GM23338 (cell line): ENCODE measurements around the gene SLBP. TPM values are rescaled to one million over a fixed set of nuclear protein-coding genes. Genes with fewer than 3 reads are reported as not detected.

ENCODE experiments used
- ATAC-seq: fragments of 200-7000 bp; cut with Tn5 transposase; 3 replicates; pipeline ENCODE4 v1.9.1; 2020
- DNase-seq: peaks from one replicate; pipeline ENCODE4 v3.0.0-alpha.2; 2015; ENCODE audit warnings: low spot score
- H2AFZ ChIP-seq: fragments of 200-600 bp; sonication (generic); 2 replicates; pipeline ENCODE4 v1.8.0; 2016; ENCODE audit warnings: antibody characterized with exemption, mild to moderate bottlenecking, moderate library complexity
- H3F3A ChIP-seq: fragments of 200-600 bp; sonication (generic); replicated peaks from 2 replicates; pipeline ENCODE4 v1.8.0; 2017; ENCODE audit warnings: antibody characterized with exemption, mixed run types, low read depth
- H3K27ac ChIP-seq: fragments of 200-600 bp; sonication (generic); 2 replicates; pipeline ENCODE4 v1.6.1; 2016; ENCODE audit warnings: low read depth
- H3K27me3 ChIP-seq: fragments of 200-600 bp; sonication (generic); 2 replicates; pipeline ENCODE4 v1.8.0; 2016; ENCODE audit warnings: mild to moderate bottlenecking, mixed run types, moderate library complexity; ENCODE audit not compliant: insufficient read depth
- H3K36me3 ChIP-seq: fragments of 200-600 bp; sonication (generic); 2 replicates; pipeline ENCODE4 v1.8.0; 2016; ENCODE audit warnings: mild to moderate bottlenecking; ENCODE audit not compliant: insufficient read depth
- H3K4me1 ChIP-seq: fragments of 200-600 bp; sonication (generic); 2 replicates; pipeline ENCODE4 v1.8.0; 2016; ENCODE audit warnings: mild to moderate bottlenecking, moderate library complexity; ENCODE audit not compliant: insufficient read depth
- H3K4me2 ChIP-seq: fragments of 200-600 bp; sonication (generic); 2 replicates; pipeline ENCODE4 v1.7.1; 2017; ENCODE audit warnings: mixed run types
- H3K4me3 ChIP-seq: fragments of 200-600 bp; sonication (generic); 2 replicates; pipeline ENCODE4 v1.6.1; 2016; ENCODE audit warnings: mixed run types
- H3K79me2 ChIP-seq: fragments of 200-600 bp; sonication (generic); replicated peaks from 2 replicates; pipeline ENCODE4 v1.8.0; 2017; ENCODE audit warnings: mild to moderate bottlenecking; ENCODE audit not compliant: insufficient read depth
- H3K9me2 ChIP-seq: fragments of 200-600 bp; sonication (generic); 2 replicates; pipeline ENCODE4 v1.8.0; 2017; ENCODE audit not compliant: insufficient read depth
- H4K20me1 ChIP-seq: fragments of 200-600 bp; sonication (generic); replicated peaks from 2 replicates; pipeline ENCODE4 v1.8.0; 2017; ENCODE audit warnings: mild to moderate bottlenecking; ENCODE audit not compliant: insufficient read depth
- H3K27ac Mint-ChIP-seq: 2 replicates; pipeline ENCODE4 v1.8.0; 2020; ENCODE audit warnings: inconsistent platforms, mild to moderate bottlenecking, moderate library complexity, mixed read lengths
- H3K27me3 Mint-ChIP-seq: 3 replicates; pipeline ENCODE4 v1.8.0; 2022; ENCODE audit warnings: low read depth, mild to moderate bottlenecking, moderate library complexity, mixed read lengths, inconsistent platforms; ENCODE audit not compliant: insufficient read depth, poor library complexity
- H3K36me3 Mint-ChIP-seq: 3 replicates; pipeline ENCODE4 v1.8.0; 2021; ENCODE audit warnings: low read depth, mild to moderate bottlenecking, inconsistent platforms, moderate library complexity, mixed read lengths
- H3K4me1 Mint-ChIP-seq: 3 replicates; pipeline ENCODE4 v1.8.0; 2020; ENCODE audit warnings: mild to moderate bottlenecking, inconsistent platforms, mixed read lengths
- H3K4me3 Mint-ChIP-seq: 3 replicates; pipeline ENCODE4 v1.8.0; 2021; ENCODE audit warnings: moderate library complexity, mild to moderate bottlenecking, inconsistent platforms, mixed read lengths
- H3K9me3 Mint-ChIP-seq: 3 replicates; pipeline ENCODE4 v1.8.0; 2020; ENCODE audit warnings: moderate library complexity, mild to moderate bottlenecking, inconsistent platforms, mixed read lengths
- CREB1 ChIP-seq: fragments of 250-450 bp; sonication (Bioruptor Pico); IDR thresholded peaks from 2 replicates; pipeline ENCODE4 v1.5.0; 2020; ENCODE audit warnings: low read depth, mild to moderate bottlenecking, moderate library complexity
- EZH2 ChIP-seq: fragments of 200-600 bp; sonication (generic); IDR thresholded peaks from one replicate; pipeline ENCODE4 v1.8.0; 2017; ENCODE audit warnings: antibody characterized with exemption, mild to moderate bottlenecking, low read depth; ENCODE audit not compliant: unreplicated experiment
- EZH2phosphoT487 ChIP-seq: fragments of 200-600 bp; sonication (generic); IDR thresholded peaks from one replicate; pipeline ENCODE4 v1.8.1; 2018; ENCODE audit warnings: antibody characterized with exemption; ENCODE audit not compliant: unreplicated experiment
- JUNB ChIP-seq: IDR thresholded peaks from one replicate; pipeline ENCODE4 v1.6.1; 2016; ENCODE audit warnings: antibody characterized with exemption; ENCODE audit not compliant: unreplicated experiment
- NANOG ChIP-seq: IDR thresholded peaks from 2 replicates; pipeline ENCODE4 v1.6.1; 2016; ENCODE audit warnings: antibody characterized with exemption, borderline replicate concordance
- POLR2AphosphoS5 ChIP-seq: IDR thresholded peaks from 2 replicates; pipeline ENCODE4 v1.6.1; 2016; ENCODE audit warnings: antibody characterized with exemption, low read depth
- STAT1 ChIP-seq: IDR thresholded peaks from one replicate; pipeline ENCODE4 v1.6.1; 2016; ENCODE audit warnings: antibody characterized with exemption; ENCODE audit not compliant: unreplicated experiment
- ZNF114 ChIP-seq: fragments of 250-450 bp; sonication (Bioruptor Pico); IDR thresholded peaks from 2 replicates; pipeline ENCODE4 v1.5.0; 2020; ENCODE audit warnings: mild to moderate bottlenecking, moderate library complexity
- ZNF331 ChIP-seq: fragments of 250-450 bp; sonication (Bioruptor Pico); IDR thresholded peaks from 2 replicates; pipeline ENCODE4 v1.5.0; 2020; ENCODE audit warnings: low read depth, mild to moderate bottlenecking, moderate library complexity
- polyA plus RNA-seq: library from polyadenylated mRNA; unstranded; fragments of >200 nt; fragmentation: Nextera tagmentation; extraction: Ambion mirVana; gene quantifications from 2 replicates; pipeline ENCODE4 v1.2.1, GENCODE V29; 2016
- total RNA-seq: library from RNA; depleted of rRNA; stranded (reverse); fragments of >200 nt; shearing (Covaris generic); gene quantifications from 2 replicates; pipeline ENCODE4 v1.2.3, GENCODE V29; 2014
- TF ChIP-seq, protein P1 (sequence below), 2 experiments: fragments of 200-600 bp in 1 of 2; sonication (generic) in 1 of 2; conservative IDR thresholded peaks; 2 replicates each; pipeline versions ENCODE4 v1.5.1 to v1.6.1; 2016 to 2017; ENCODE audit warnings: antibody characterized with exemption in 2 of 2, low read depth in 2 of 2, mild to moderate bottlenecking in 2 of 2, moderate library complexity in 1 of 2
- TF ChIP-seq, protein P2 (sequence below): IDR thresholded peaks from 2 replicates; pipeline ENCODE4 v1.6.1; 2016; ENCODE audit warnings: antibody characterized with exemption
- TF ChIP-seq, protein P3 (sequence below): IDR thresholded peaks from one replicate; pipeline ENCODE4 v1.6.1; 2018; ENCODE audit warnings: antibody characterized with exemption; ENCODE audit not compliant: unreplicated experiment
- TF ChIP-seq, protein P4 (sequence below): fragments of 250-450 bp; sonication (Bioruptor Pico); IDR thresholded peaks from 2 replicates; pipeline ENCODE4 v1.5.0; 2020; ENCODE audit warnings: mild to moderate bottlenecking, moderate library complexity

Gene SLBP
- total and polyA plus RNA-seq, 2 experiments from 2014 or later, result 54.4 to 58.6 TPM

DNA sequence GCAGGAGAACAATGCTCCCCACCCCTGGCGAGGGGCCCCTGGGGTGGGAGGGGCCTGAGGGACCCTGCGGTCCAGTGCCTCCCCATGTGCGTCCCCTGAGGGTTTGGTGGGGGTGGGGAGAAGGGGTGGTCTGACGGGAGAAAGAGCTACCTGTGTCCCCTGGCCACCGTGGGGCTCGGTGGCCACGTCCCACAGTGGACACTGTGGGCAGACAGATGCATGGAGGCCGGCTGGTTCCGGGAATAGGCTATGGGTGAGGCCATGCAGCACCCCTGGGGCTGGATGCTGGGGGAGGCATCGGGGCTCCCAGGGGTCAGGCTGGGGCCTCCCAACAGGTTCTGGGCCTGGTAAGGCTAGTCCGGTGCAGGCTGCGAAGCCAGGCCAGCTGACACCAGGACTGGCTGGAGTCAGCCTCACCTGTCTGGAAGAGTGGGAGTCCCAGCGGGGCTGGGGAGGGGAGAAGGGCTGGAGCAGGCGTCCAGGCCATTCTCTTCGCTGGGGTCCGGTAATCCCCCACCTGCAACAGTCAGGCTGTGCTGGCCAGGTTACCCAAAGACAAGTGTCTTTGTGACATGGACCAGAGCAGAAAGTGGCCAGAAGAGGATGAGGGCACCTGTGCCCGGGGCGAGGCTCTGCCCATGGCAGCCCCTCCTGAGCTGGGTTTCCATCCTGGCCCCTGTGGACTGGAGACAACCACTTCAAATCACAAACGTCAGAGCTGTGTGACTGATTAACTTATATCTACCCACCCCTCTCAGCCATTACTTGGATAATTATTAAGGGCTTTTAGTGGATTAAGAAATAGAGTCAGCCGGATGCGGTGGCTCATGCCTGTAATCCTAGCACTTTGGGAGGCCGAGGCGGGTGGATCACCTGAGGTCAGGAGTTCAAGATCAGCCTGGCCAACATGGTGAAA is 26.6 kb downstream of the SLBP start:
- H3K4me2 ChIP-seq, result peak overlapping the region; percentile 71; the same call in 1 of the 2 replicates
- Mint-ChIP-seq H3K4me3 (no peak overlapping the region), H3K36me3 (peaks cover 10% of the 10 kb centered on the region), H3K4me1 (peaks cover 8% of the 10 kb centered on the region; the same call in 2 of the 3 replicates), H3K27me3 (peaks cover 22% of the 10 kb centered on the region), H3K27ac (no peak overlapping the region), H3K9me3 (peaks cover 2% of the 10 kb centered on the region; the same call in 2 of the 3 replicates)
- no peaks in the 10 kb centered on the region for H4K20me1 ChIP-seq
- H3K27me3 ChIP-seq, result peaks cover 22% of the 10 kb centered on the region
- H3K4me1 ChIP-seq, result 0 out of 2 replicates have a peak, but pooled peaks cover 5% of the 10 kb centered on the region
- no peak for ATAC-seq
- H3K79me2 ChIP-seq, result no peaks in the 10 kb centered on the region
- H2AFZ ChIP-seq, result peak overlapping the region; percentile 14; the same call in 1 of the 2 replicates
- no peak overlapping the region for H3K4me3 ChIP-seq
- no peak for DNase-seq
- H3K36me3 ChIP-seq, result no peaks in the 10 kb centered on the region
- no peaks in the 10 kb centered on the region for H3K9me2 ChIP-seq
- H3K27ac ChIP-seq, result no peak overlapping the region
- TF ChIP-seq STAT1, result no peak
- no peak for TF ChIP-seq NANOG
- TF ChIP-seq EZH2phosphoT487, result no peak
- no peak for TF ChIP-seq ZNF114 (CRISPR knock-in tag)
- TF ChIP-seq POLR2AphosphoS5, result no peak
- TF ChIP-seq, protein P1, sequence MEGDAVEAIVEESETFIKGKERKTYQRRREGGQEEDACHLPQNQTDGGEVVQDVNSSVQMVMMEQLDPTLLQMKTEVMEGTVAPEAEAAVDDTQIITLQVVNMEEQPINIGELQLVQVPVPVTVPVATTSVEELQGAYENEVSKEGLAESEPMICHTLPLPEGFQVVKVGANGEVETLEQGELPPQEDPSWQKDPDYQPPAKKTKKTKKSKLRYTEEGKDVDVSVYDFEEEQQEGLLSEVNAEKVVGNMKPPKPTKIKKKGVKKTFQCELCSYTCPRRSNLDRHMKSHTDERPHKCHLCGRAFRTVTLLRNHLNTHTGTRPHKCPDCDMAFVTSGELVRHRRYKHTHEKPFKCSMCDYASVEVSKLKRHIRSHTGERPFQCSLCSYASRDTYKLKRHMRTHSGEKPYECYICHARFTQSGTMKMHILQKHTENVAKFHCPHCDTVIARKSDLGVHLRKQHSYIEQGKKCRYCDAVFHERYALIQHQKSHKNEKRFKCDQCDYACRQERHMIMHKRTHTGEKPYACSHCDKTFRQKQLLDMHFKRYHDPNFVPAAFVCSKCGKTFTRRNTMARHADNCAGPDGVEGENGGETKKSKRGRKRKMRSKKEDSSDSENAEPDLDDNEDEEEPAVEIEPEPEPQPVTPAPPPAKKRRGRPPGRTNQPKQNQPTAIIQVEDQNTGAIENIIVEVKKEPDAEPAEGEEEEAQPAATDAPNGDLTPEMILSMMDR (conservative IDR thresholded peaks at IDR 0.05; ENCODE audit: low read depth in 2 of 2), result no peak
- no peak for TF ChIP-seq EZH2
- TF ChIP-seq ZNF331 (CRISPR knock-in tag), result no peak
- no peak for TF ChIP-seq JUNB
- TF ChIP-seq, protein P2, sequence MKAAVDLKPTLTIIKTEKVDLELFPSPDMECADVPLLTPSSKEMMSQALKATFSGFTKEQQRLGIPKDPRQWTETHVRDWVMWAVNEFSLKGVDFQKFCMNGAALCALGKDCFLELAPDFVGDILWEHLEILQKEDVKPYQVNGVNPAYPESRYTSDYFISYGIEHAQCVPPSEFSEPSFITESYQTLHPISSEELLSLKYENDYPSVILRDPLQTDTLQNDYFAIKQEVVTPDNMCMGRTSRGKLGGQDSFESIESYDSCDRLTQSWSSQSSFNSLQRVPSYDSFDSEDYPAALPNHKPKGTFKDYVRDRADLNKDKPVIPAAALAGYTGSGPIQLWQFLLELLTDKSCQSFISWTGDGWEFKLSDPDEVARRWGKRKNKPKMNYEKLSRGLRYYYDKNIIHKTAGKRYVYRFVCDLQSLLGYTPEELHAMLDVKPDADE, result no peak
- TF ChIP-seq, protein P3, sequence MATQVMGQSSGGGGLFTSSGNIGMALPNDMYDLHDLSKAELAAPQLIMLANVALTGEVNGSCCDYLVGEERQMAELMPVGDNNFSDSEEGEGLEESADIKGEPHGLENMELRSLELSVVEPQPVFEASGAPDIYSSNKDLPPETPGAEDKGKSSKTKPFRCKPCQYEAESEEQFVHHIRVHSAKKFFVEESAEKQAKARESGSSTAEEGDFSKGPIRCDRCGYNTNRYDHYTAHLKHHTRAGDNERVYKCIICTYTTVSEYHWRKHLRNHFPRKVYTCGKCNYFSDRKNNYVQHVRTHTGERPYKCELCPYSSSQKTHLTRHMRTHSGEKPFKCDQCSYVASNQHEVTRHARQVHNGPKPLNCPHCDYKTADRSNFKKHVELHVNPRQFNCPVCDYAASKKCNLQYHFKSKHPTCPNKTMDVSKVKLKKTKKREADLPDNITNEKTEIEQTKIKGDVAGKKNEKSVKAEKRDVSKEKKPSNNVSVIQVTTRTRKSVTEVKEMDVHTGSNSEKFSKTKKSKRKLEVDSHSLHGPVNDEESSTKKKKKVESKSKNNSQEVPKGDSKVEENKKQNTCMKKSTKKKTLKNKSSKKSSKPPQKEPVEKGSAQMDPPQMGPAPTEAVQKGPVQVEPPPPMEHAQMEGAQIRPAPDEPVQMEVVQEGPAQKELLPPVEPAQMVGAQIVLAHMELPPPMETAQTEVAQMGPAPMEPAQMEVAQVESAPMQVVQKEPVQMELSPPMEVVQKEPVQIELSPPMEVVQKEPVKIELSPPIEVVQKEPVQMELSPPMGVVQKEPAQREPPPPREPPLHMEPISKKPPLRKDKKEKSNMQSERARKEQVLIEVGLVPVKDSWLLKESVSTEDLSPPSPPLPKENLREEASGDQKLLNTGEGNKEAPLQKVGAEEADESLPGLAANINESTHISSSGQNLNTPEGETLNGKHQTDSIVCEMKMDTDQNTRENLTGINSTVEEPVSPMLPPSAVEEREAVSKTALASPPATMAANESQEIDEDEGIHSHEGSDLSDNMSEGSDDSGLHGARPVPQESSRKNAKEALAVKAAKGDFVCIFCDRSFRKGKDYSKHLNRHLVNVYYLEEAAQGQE, result no peak
- TF ChIP-seq, protein P4, sequence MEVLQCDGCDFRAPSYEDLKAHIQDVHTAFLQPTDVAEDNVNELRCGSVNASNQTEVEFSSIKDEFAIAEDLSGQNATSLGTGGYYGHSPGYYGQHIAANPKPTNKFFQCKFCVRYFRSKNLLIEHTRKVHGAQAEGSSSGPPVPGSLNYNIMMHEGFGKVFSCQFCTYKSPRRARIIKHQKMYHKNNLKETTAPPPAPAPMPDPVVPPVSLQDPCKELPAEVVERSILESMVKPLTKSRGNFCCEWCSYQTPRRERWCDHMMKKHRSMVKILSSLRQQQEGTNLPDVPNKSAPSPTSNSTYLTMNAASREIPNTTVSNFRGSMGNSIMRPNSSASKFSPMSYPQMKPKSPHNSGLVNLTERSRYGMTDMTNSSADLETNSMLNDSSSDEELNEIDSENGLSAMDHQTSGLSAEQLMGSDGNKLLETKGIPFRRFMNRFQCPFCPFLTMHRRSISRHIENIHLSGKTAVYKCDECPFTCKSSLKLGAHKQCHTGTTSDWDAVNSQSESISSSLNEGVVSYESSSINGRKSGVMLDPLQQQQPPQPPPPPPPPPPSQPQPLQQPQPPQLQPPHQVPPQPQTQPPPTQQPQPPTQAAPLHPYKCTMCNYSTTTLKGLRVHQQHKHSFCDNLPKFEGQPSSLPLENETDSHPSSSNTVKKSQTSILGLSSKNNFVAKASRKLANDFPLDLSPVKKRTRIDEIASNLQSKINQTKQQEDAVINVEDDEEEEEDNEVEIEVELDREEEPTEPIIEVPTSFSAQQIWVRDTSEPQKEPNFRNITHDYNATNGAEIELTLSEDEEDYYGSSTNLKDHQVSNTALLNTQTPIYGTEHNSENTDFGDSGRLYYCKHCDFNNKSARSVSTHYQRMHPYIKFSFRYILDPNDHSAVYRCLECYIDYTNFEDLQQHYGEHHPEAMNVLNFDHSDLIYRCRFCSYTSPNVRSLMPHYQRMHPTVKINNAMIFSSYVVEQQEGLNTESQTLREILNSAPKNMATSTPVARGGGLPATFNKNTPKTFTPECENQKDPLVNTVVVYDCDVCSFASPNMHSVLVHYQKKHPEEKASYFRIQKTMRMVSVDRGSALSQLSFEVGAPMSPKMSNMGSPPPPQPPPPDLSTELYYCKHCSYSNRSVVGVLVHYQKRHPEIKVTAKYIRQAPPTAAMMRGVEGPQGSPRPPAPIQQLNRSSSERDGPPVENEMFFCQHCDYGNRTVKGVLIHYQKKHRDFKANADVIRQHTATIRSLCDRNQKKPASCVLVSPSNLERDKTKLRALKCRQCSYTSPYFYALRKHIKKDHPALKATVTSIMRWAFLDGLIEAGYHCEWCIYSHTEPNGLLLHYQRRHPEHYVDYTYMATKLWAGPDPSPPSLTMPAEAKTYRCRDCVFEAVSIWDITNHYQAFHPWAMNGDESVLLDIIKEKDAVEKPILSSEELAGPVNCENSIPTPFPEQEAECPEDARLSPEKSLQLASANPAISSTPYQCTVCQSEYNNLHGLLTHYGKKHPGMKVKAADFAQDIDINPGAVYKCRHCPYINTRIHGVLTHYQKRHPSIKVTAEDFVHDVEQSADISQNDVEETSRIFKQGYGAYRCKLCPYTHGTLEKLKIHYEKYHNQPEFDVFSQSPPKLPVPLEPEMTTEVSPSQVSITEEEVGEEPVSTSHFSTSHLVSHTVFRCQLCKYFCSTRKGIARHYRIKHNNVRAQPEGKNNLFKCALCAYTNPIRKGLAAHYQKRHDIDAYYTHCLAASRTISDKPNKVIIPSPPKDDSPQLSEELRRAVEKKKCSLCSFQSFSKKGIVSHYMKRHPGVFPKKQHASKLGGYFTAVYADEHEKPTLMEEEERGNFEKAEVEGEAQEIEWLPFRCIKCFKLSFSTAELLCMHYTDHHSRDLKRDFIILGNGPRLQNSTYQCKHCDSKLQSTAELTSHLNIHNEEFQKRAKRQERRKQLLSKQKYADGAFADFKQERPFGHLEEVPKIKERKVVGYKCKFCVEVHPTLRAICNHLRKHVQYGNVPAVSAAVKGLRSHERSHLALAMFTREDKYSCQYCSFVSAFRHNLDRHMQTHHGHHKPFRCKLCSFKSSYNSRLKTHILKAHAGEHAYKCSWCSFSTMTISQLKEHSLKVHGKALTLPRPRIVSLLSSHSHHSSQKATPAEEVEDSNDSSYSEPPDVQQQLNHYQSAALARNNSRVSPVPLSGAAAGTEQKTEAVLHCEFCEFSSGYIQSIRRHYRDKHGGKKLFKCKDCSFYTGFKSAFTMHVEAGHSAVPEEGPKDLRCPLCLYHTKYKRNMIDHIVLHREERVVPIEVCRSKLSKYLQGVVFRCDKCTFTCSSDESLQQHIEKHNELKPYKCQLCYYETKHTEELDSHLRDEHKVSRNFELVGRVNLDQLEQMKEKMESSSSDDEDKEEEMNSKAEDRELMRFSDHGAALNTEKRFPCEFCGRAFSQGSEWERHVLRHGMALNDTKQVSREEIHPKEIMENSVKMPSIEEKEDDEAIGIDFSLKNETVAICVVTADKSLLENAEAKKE (CRISPR knock-in tag), result no peak
- no peak for TF ChIP-seq CREB1 (CRISPR knock-in tag)
- H3F3A ChIP-seq, result peaks cover 12% of the 10 kb centered on the region
